Astrocyte (in vitro differentiated cells and primary cell): ENCODE data around the gene FBXW7.

Experiments
- EZH2 ChIP-seq: IDR thresholded peaks from 2 replicates; pipeline ENCODE4 v1.6.1; 2012; ENCODE audit warnings: mild to moderate bottlenecking, low read length, inconsistent platforms; ENCODE audit not compliant: insufficient read depth
- TF ChIP-seq, protein P1 (sequence below): IDR thresholded peaks from 2 replicates; pipeline ENCODE4 v1.5.1; 2011; ENCODE audit warnings: low read depth, mild to moderate bottlenecking, inconsistent platforms, low read length, moderate library complexity; ENCODE audit not compliant: insufficient read depth

DNA sequence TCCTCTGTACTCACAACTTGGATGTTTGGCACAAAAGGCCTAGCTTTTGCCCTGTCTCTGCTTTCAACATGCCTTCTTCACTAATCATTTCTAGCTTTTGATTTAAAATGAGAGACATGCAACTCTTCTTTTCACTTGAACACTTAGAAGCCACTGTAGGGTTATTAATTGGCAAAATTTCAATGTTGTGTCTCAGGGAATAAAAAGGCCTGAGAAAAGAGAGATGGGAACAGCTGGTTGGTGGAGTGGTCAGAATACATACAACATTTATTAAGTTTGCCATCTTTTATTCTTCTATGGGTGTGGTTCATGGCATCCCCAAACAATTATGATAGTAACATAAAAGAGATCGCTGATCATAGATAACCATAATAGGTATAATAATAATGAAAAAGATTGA is 114.3 kb downstream of the FBXW7 start:
- TF ChIP-seq, protein P1, sequence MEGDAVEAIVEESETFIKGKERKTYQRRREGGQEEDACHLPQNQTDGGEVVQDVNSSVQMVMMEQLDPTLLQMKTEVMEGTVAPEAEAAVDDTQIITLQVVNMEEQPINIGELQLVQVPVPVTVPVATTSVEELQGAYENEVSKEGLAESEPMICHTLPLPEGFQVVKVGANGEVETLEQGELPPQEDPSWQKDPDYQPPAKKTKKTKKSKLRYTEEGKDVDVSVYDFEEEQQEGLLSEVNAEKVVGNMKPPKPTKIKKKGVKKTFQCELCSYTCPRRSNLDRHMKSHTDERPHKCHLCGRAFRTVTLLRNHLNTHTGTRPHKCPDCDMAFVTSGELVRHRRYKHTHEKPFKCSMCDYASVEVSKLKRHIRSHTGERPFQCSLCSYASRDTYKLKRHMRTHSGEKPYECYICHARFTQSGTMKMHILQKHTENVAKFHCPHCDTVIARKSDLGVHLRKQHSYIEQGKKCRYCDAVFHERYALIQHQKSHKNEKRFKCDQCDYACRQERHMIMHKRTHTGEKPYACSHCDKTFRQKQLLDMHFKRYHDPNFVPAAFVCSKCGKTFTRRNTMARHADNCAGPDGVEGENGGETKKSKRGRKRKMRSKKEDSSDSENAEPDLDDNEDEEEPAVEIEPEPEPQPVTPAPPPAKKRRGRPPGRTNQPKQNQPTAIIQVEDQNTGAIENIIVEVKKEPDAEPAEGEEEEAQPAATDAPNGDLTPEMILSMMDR: no peak
- no peak for TF ChIP-seq EZH2
